WTC11 (cell line): Measurements from ENCODE around the gene CAPN13. TPM values are rescaled to one million over a fixed set of nuclear protein-coding genes. Genes with fewer than 3 reads are reported as not detected.

Experiments used
- ATAC-seq: fragments of 200-7000 bp; cut with Tn5 transposase; 2 replicates; pipeline ENCODE4 v1.10.0; 2021; ENCODE audit warnings: mild to moderate bottlenecking, moderate library complexity
- CTCF ChIA-PET: fragments of 300-600 bp; sonication (Branson Sonifier 250); formaldehyde crosslinking; loops from one replicate; lab custom pipeline; 2021; ENCODE audit warnings: antibody characterized with exemption; lab: Charles Lee
- POLR2A ChIA-PET: fragments of 350-600 bp; sonication (Branson Sonifier 250); formaldehyde crosslinking; loops from one replicate; lab custom pipeline; 2021; ENCODE audit warnings: antibody characterized with exemption; lab: Charles Lee
- DNase-seq: peaks from one replicate; pipeline ENCODE4 v3.0.0; 2021; ENCODE audit warnings: low spot score
- H3K27ac Mint-ChIP-seq: 2 replicates; pipeline ENCODE4 v1.8.0; 2021; ENCODE audit warnings: mixed read lengths
- H3K27me3 Mint-ChIP-seq: 2 replicates; pipeline ENCODE4 v1.8.0; 2021; ENCODE audit warnings: low read depth, mild to moderate bottlenecking, moderate library complexity, mixed read lengths
- H3K36me3 Mint-ChIP-seq: 2 replicates; pipeline ENCODE4 v1.8.0; 2021; ENCODE audit warnings: mixed read lengths
- H3K4me1 Mint-ChIP-seq: 2 replicates; pipeline ENCODE4 v1.8.0; 2022; ENCODE audit warnings: mixed read lengths
- H3K4me3 Mint-ChIP-seq: 2 replicates; pipeline ENCODE4 v1.8.0; 2021; ENCODE audit warnings: mild to moderate bottlenecking, moderate library complexity, mixed read lengths
- H3K9me3 Mint-ChIP-seq: 2 replicates; pipeline ENCODE4 v1.8.0; 2021; ENCODE audit warnings: mixed read lengths
- ATF1 ChIP-seq: sonication (generic); formaldehyde crosslinking; IDR thresholded peaks from 2 replicates; pipeline ENCODE4 v1.8.1; 2023; ENCODE audit warnings: mild to moderate bottlenecking, moderate library complexity, missing genetic modification reagents
- CREB1 ChIP-seq: sonication (generic); formaldehyde crosslinking; IDR thresholded peaks from 2 replicates; pipeline ENCODE4 v1.8.0; 2023; ENCODE audit warnings: mild to moderate bottlenecking, missing genetic modification reagents
- CREM ChIP-seq: sonication (generic); formaldehyde crosslinking; IDR thresholded peaks from 2 replicates; pipeline ENCODE4 v1.8.1; 2022; ENCODE audit warnings: mild to moderate bottlenecking, missing genetic modification reagents, moderate library complexity
- ERG ChIP-seq: fragments of 250-450 bp; sonication (Bioruptor Pico); IDR thresholded peaks from 2 replicates; pipeline ENCODE4 v1.8.0; 2021; ENCODE audit warnings: mild to moderate bottlenecking
- GABPB1 ChIP-seq: sonication (generic); formaldehyde crosslinking; IDR thresholded peaks from 2 replicates; pipeline ENCODE4 v1.8.1; 2023; ENCODE audit warnings: mild to moderate bottlenecking, missing genetic modification reagents
- HMGA2 ChIP-seq: fragments of 250-450 bp; sonication (Bioruptor Pico); IDR thresholded peaks from 2 replicates; pipeline ENCODE4 v1.4.0; 2021; ENCODE audit warnings: mild to moderate bottlenecking, moderate library complexity
- JUN ChIP-seq: sonication (generic); formaldehyde crosslinking; IDR thresholded peaks from 2 replicates; pipeline ENCODE4 v1.8.0; 2023; ENCODE audit warnings: mild to moderate bottlenecking, missing genetic modification reagents
- NR1H2 ChIP-seq: sonication (generic); formaldehyde crosslinking; IDR thresholded peaks from 2 replicates; pipeline ENCODE4 v1.9.0; 2021; ENCODE audit warnings: mild to moderate bottlenecking, moderate library complexity, missing genetic modification reagents
- NR2C2 ChIP-seq: sonication (generic); formaldehyde crosslinking; IDR thresholded peaks from 2 replicates; pipeline ENCODE4 v1.8.0; 2022; ENCODE audit warnings: mild to moderate bottlenecking, missing genetic modification reagents
- NR3C1 ChIP-seq: sonication (generic); formaldehyde crosslinking; conservative IDR thresholded peaks from 2 replicates; pipeline ENCODE4 v1.8.1; 2023; ENCODE audit warnings: low read depth, mild to moderate bottlenecking, missing genetic modification reagents
- OVOL2 ChIP-seq: fragments of 250-450 bp; sonication (Bioruptor Pico); IDR thresholded peaks from 2 replicates; pipeline ENCODE4 v1.9.0; 2021; ENCODE audit warnings: mild to moderate bottlenecking, borderline replicate concordance
- TEAD4 ChIP-seq: sonication (generic); formaldehyde crosslinking; IDR thresholded peaks from 2 replicates; pipeline ENCODE4 v1.8.0; 2022; ENCODE audit warnings: mild to moderate bottlenecking, missing genetic modification reagents
- ZNF121 ChIP-seq: sonication (generic); formaldehyde crosslinking; IDR thresholded peaks from 2 replicates; pipeline ENCODE4 v1.8.0; 2023; ENCODE audit warnings: missing genetic modification reagents
- ZNF232 ChIP-seq: sonication (generic); formaldehyde crosslinking; IDR thresholded peaks from 2 replicates; pipeline ENCODE4 v1.8.0; 2022; ENCODE audit warnings: mild to moderate bottlenecking, missing genetic modification reagents
- total RNA-seq: library from RNA; stranded (reverse); gene quantifications from 3 replicates; pipeline ENCODE4 v1.2.3, GENCODE V29; 2021
- TF ChIP-seq, protein P1 (sequence below): sonication (generic); formaldehyde crosslinking; IDR thresholded peaks from 2 replicates; pipeline ENCODE4 v1.8.1; 2023; ENCODE audit warnings: mild to moderate bottlenecking, missing genetic modification reagents, moderate library complexity
- TF ChIP-seq, protein P2 (sequence below): fragments of 250-450 bp; sonication (Bioruptor Pico); IDR thresholded peaks from 2 replicates; pipeline ENCODE4 v1.9.0; 2021; ENCODE audit warnings: mild to moderate bottlenecking, borderline replicate concordance
- TF ChIP-seq, protein P3 (sequence below): sonication (generic); formaldehyde crosslinking; IDR thresholded peaks from 2 replicates; pipeline ENCODE4 v1.8.1; 2023; ENCODE audit warnings: mild to moderate bottlenecking, missing genetic modification reagents
- TF ChIP-seq, protein P4 (sequence below): sonication (generic); formaldehyde crosslinking; IDR thresholded peaks from 2 replicates; pipeline ENCODE4 v1.8.0; 2022; ENCODE audit warnings: mild to moderate bottlenecking, missing genetic modification reagents
- TF ChIP-seq, protein P5 (sequence below): fragments of 200-600 bp; IDR thresholded peaks from 2 replicates; pipeline ENCODE4 v1.8.0; 2022; ENCODE audit warnings: antibody characterized with exemption

The CAPN13 gene
- total RNA-seq, 1 experiment from 2014 or later: 1.7 TPM

GRCh38 chr2:30752811-30753210 lies 54.4 kb downstream of the CAPN13 start:
- H3K27me3 Mint-ChIP-seq: no peaks in the 10 kb centered on the region
- DNase-seq (no peak), ATAC-seq (no peak)
- no peak overlapping the region for H3K4me3 Mint-ChIP-seq
- H3K36me3 Mint-ChIP-seq: no peaks in the 10 kb centered on the region
- H3K27ac Mint-ChIP-seq: no peak overlapping the region
- TF ChIP-seq, protein P1, sequence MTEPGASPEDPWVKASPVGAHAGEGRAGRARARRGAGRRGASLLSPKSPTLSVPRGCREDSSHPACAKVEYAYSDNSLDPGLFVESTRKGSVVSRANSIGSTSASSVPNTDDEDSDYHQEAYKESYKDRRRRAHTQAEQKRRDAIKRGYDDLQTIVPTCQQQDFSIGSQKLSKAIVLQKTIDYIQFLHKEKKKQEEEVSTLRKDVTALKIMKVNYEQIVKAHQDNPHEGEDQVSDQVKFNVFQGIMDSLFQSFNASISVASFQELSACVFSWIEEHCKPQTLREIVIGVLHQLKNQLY (CRISPR knock-in tag): no peak
- TF ChIP-seq CREM (no peak), ZNF121 (CRISPR knock-in tag) (no peak)
- ChIA-PET POLR2A (no interaction called here), CTCF (interaction anchor here (1.0 kb wide), 1 partner anchor 41 kb away, joined by 3 read pairs; no protein-coding TSS in a partner anchor)
- H3K9me3 Mint-ChIP-seq: peaks cover 7% of the 10 kb centered on the region; the same call in 1 of the 2 replicates
- H3K4me1 Mint-ChIP-seq: peaks cover 21% of the 10 kb centered on the region

DNA sequence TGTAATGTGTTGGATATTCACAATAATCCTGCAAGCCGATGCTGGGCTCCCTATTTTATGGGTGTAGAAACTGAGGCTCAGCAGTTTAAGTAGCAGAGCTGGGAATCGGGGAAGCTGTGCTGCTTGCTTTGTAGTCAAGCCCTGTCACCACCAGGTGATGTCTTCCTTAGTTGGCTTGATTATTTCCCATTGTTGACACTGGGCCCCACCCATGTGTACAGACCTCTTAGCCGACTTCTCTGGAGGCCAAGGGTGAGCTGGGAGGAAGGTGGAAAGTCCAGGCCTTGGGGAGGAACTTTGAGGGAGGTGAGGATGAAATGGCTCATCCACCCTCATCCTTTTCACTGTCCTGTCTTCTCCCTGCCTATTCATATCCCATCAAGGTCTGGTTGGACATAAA lies 60.0 kb downstream of the CAPN13 start:
- H3K9me3 Mint-ChIP-seq: no peaks in the 10 kb centered on the region
- TF ChIP-seq TEAD4 (CRISPR knock-in tag): no peak
- TF ChIP-seq NR2C2 (CRISPR knock-in tag): no peak
- no peak for TF ChIP-seq CREB1 (CRISPR knock-in tag)
- no peak for TF ChIP-seq HMGA2 (CRISPR knock-in tag)
- TF ChIP-seq ATF1 (CRISPR knock-in tag): no peak
- TF ChIP-seq, protein P2, sequence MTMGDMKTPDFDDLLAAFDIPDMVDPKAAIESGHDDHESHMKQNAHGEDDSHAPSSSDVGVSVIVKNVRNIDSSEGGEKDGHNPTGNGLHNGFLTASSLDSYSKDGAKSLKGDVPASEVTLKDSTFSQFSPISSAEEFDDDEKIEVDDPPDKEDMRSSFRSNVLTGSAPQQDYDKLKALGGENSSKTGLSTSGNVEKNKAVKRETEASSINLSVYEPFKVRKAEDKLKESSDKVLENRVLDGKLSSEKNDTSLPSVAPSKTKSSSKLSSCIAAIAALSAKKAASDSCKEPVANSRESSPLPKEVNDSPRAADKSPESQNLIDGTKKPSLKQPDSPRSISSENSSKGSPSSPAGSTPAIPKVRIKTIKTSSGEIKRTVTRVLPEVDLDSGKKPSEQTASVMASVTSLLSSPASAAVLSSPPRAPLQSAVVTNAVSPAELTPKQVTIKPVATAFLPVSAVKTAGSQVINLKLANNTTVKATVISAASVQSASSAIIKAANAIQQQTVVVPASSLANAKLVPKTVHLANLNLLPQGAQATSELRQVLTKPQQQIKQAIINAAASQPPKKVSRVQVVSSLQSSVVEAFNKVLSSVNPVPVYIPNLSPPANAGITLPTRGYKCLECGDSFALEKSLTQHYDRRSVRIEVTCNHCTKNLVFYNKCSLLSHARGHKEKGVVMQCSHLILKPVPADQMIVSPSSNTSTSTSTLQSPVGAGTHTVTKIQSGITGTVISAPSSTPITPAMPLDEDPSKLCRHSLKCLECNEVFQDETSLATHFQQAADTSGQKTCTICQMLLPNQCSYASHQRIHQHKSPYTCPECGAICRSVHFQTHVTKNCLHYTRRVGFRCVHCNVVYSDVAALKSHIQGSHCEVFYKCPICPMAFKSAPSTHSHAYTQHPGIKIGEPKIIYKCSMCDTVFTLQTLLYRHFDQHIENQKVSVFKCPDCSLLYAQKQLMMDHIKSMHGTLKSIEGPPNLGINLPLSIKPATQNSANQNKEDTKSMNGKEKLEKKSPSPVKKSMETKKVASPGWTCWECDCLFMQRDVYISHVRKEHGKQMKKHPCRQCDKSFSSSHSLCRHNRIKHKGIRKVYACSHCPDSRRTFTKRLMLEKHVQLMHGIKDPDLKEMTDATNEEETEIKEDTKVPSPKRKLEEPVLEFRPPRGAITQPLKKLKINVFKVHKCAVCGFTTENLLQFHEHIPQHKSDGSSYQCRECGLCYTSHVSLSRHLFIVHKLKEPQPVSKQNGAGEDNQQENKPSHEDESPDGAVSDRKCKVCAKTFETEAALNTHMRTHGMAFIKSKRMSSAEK (CRISPR knock-in tag): no peak
- TF ChIP-seq, protein P3, sequence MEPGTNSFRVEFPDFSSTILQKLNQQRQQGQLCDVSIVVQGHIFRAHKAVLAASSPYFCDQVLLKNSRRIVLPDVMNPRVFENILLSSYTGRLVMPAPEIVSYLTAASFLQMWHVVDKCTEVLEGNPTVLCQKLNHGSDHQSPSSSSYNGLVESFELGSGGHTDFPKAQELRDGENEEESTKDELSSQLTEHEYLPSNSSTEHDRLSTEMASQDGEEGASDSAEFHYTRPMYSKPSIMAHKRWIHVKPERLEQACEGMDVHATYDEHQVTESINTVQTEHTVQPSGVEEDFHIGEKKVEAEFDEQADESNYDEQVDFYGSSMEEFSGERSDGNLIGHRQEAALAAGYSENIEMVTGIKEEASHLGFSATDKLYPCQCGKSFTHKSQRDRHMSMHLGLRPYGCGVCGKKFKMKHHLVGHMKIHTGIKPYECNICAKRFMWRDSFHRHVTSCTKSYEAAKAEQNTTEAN: no peak
- no peak for TF ChIP-seq ERG (CRISPR knock-in tag)
- TF ChIP-seq JUN: no peak
- TF ChIP-seq OVOL2 (CRISPR knock-in tag): no peak
- TF ChIP-seq GABPB1 (CRISPR knock-in tag): no peak
- no peak for TF ChIP-seq NR3C1 (CRISPR knock-in tag)
- TF ChIP-seq, protein P4, sequence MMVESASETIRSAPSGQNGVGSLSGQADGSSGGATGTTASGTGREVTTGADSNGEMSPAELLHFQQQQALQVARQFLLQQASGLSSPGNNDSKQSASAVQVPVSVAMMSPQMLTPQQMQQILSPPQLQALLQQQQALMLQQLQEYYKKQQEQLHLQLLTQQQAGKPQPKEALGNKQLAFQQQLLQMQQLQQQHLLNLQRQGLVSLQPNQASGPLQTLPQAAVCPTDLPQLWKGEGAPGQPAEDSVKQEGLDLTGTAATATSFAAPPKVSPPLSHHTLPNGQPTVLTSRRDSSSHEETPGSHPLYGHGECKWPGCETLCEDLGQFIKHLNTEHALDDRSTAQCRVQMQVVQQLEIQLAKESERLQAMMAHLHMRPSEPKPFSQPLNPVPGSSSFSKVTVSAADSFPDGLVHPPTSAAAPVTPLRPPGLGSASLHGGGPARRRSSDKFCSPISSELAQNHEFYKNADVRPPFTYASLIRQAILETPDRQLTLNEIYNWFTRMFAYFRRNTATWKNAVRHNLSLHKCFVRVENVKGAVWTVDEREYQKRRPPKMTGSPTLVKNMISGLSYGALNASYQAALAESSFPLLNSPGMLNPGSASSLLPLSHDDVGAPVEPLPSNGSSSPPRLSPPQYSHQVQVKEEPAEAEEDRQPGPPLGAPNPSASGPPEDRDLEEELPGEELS: no peak
- no peak for TF ChIP-seq ZNF232 (CRISPR knock-in tag)
- TF ChIP-seq, protein P5, sequence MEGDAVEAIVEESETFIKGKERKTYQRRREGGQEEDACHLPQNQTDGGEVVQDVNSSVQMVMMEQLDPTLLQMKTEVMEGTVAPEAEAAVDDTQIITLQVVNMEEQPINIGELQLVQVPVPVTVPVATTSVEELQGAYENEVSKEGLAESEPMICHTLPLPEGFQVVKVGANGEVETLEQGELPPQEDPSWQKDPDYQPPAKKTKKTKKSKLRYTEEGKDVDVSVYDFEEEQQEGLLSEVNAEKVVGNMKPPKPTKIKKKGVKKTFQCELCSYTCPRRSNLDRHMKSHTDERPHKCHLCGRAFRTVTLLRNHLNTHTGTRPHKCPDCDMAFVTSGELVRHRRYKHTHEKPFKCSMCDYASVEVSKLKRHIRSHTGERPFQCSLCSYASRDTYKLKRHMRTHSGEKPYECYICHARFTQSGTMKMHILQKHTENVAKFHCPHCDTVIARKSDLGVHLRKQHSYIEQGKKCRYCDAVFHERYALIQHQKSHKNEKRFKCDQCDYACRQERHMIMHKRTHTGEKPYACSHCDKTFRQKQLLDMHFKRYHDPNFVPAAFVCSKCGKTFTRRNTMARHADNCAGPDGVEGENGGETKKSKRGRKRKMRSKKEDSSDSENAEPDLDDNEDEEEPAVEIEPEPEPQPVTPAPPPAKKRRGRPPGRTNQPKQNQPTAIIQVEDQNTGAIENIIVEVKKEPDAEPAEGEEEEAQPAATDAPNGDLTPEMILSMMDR: no peak
- no peak for TF ChIP-seq NR1H2
- DNase-seq (no peak), ATAC-seq (no peak)
- H3K4me3 Mint-ChIP-seq: no peak overlapping the region
- H3K36me3 Mint-ChIP-seq: no peaks in the 10 kb centered on the region
- ChIA-PET CTCF (interaction anchor here (1.2 kb wide), 2 partner anchors 36 to 115 kb away, joined by 3 read pairs; no protein-coding TSS in a partner anchor), POLR2A (no interaction called here)
- H3K4me1 Mint-ChIP-seq: no peaks in the 10 kb centered on the region
- no peak overlapping the region for H3K27ac Mint-ChIP-seq
- H3K27me3 Mint-ChIP-seq: no peaks in the 10 kb centered on the region
